COR-L47 (cell line): ENCODE results near the gene CHAF1B.
"Not testable (repeated sequence)": the region's sequence is repeated elsewhere in the genome, so short reads cannot be mapped to it uniquely, and the experiment has no call there.

Experiments used
- DNase-seq: peaks from one replicate; lab custom pipeline; 2025; lab: John Stamatoyannopoulos, UW

Gene CHAF1B

GRCh38 chr21:36388835-36389234, 3.6 kb downstream of the CHAF1B start:
- DNase-seq, result peak; percentile 87

GRCh38 chr21:36391649-36392048, 6.5 kb downstream of the CHAF1B start:
- DNase-seq, result not testable (repeated sequence)

DNA sequence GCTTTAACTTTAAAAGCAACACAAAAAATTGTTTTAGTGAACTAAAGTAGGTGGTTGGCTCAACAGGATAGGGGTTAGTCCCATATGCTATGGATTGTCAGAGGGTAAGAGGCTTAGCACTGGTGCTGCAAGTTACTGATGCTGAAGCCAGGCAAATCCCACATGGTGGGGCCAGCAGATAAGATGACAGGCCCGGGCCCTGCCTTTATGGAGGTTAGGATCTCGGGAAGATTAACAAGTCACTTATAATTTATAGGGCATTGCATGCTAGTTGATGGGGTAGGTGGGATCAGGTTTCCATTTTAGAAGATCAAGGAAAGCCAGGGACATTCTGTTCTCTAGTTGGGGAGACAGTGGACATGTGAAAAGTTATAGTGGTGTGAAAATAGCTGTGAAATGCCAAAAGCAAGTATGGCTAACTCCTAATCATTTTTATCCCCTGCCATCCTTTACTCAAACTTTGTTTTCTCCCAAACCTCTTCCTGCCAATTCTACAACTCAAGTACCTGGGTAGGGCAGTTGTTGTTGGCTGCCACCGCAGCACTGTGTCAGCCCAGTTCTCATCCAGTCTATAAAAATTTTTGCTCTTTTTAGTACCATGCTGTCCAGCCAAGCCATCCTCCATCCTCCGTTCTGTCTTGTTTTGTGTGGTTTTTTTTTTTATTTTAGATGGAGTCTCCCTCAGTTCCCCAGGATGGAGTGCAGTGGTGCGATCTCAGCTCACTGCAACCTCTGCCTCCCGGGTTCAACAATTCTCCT, 10.3 kb downstream of the CHAF1B start:
- DNase-seq, result no peak

- no peak for DNase-seq
Measured at GRCh38 chr21:36396325-36396724, 11.1 kb downstream of the CHAF1B start.

DNA sequence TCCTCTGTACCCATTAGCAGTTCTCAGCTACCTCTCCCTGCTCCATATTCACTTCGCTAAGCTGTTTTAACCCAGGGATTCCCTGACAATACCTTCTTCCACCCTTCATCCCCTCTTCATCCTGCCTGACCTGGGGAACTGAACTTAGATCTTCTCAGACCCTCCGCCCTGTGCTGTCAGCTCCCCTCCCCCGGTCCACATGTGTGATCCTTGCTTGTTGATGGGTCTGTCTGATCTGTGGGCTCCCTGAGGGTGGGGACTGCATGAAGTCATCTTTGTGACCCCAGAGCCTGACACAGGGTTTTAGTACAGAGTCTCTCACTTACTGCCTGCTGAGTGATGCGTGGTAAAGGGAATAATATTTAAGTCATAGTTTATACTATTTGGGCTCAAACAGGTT, 11.8 kb downstream of the CHAF1B start:
- DNase-seq, result no peak

DNA sequence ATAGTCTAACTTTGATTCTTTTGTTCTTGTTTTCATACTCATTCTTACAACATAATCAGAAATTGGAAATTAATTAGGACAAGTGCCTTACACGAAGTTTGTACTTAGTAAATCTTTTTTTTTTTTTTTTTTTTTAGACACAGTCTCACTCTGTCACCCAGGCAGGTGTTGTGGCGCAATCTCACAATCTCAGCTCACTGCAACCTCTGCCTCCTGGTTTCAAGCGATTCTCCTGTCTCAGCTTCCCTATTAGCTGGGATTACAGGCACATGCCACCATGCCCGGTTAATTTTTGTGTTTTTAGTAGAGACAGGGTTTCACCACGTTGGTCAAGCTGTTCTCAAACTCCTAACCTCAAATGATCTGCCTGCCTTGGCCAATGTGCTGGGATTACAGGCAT, 12.4 kb downstream of the CHAF1B start:
- DNase-seq, result no peak

DNA sequence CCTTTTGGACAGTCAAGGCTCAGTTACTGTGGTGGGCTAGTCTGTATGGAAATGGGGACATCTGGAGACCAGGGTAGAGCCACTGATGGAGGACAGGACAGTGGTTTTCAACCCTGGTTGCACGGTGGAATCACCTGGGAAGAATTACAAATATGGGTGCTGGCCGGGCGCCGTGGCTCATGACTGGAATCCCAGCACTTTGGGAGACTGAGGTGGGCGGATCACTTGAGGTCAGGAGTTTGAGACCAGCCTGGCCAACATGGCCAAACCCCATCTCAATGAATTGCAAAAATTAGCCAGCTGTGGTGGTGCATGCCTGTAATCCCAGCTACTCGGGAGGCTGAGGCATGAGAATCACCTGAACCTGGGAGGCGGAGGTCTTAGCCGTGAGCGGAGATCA, 14.5 kb downstream of the CHAF1B start:
- DNase-seq, result not testable (repeated sequence)

DNA sequence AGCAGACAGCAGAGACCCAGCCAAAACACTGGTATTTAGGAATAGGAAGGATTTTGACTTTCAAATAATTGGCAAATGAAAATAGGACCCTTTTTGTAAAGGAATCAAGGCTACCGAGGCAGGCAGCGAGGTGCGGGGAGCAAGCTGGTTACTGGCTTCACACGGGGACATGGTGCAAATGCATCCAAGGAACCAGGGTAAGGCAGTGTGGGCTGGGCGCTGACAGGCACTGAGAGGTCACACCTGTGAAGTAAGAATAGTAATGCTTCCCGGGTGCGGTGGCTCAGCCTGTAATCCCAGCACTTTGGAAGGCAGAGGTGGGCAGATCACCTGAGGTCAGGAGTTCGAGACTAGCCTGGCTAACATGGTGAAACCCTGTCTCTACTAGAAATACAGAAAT, 15.5 kb downstream of the CHAF1B start:
- DNase-seq, result no peak

DNA sequence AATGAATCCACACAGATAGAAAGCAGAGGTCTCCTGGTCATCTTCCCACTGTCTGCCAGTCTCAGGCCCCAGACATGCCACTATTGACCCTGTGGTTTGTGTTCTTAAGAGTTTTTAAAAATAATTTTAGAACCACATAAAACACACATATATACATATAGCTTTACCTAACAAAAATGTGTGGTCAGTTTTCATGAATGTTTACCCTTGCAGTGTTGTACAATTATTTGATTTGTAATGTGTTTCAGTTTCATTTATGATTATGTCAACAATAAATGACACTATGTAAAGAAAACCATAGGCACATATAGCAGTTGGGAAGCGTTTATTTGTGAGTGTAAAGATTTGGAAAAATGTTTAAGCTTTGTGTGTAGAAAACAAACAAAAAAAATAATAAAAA, 17.1 kb downstream of the CHAF1B start:
- no peak for DNase-seq

GRCh38 chr21:36403713-36404112, 18.5 kb downstream of the CHAF1B start:
- DNase-seq, result no peak

DNA sequence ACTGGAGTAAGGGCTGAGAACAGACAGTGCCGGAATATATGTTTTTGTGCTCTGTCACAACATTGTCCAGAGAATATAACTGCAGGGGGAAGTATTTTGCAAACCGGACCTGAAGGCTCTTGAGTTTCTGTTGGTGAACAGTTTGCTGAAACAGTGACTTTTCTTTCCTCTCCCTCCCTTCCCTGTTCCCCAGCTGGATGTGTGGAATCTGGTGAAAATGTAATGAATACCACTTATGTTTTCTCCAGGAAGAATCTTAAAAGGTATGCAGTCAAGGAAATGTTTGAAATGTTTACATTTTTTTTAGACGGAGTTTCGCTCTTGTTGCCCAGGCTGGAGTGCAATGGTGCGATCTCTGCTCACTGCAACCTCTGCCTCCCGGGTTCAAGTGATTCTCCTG, 23.4 kb downstream of the CHAF1B start:
- no peak for DNase-seq

- no peak for DNase-seq
Measured at GRCh38 chr21:36411301-36411700, 26.1 kb downstream of the CHAF1B start.

GRCh38 chr21:36412916-36413315, 27.7 kb downstream of the CHAF1B start:
- DNase-seq, result no peak

- DNase-seq, result peak; percentile 93
Measured at GRCh38 chr21:36415375-36415774, 30.2 kb downstream of the CHAF1B start.

- no peak for DNase-seq
Measured at GRCh38 chr21:36419241-36419640, 34.0 kb downstream of the CHAF1B start.

DNA sequence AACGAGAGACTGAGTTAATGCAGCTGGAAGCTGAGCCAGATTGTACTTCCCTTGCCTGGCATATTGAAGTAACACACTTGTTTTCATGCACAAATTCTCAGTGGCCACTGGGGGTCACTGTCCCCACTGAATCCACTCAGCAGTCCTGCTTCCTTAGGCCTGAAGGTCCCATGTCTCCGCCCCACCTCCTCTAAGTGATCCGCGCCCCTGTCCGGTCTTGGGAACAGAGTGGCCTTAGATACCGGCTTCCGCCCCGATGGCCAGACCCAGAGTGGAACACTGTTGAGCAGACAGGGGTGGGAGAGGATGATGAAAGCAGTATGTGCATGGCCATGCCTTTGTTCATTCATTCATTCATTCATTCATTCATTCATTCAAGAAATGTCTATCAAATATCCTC, 34.8 kb downstream of the CHAF1B start:
- peak; percentile 74 for DNase-seq

GRCh38 chr21:36420571-36421339, 35.6 kb downstream of the CHAF1B start:
- DNase-seq, result no peak

DNA sequence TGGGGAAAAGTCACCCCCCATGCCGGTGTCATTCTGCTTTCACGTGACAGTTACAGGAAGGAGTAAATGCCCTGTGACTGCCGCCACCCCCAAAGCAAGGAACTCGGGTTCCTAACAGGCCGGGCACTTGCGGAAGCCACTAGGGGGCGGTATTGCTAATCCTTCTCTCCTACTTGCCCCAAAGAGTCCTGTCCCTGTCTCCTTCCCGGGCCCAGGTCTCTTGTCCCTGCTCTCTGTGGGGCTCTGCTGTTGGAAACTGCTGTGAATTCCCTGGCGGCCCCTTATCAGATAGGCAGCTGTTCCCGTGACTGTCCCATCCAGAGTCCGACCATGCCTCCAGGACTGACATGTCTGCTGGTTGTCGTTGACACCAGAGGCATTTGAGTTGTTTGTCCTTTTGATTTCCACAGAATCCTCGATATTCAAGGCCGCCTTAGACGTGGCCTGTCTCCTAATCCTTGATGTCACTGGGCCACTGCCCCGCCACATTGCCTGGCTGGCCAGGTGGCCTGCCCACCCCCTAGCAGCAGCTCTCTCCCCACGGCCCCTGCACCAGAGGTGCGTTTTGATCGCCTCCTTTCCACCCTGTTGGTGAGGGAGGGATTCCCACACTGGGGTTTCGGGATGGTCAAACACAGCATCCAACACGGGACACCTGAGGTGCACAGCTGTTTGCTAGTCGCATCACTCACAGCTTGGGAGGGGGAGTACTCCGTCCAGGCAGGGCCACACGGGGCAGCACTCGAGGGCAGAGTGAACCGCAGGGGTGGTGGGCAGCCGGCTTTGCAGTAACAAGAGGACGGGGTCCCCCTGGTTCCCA, 37.3 kb downstream of the CHAF1B start:
- DNase-seq, result peak; percentile 14

GRCh38 chr21:36423771-36424433, 38.7 kb downstream of the CHAF1B start:
- DNase-seq, result no peak

- no peak for DNase-seq
Measured at GRCh38 chr21:36424592-36424991, 39.4 kb downstream of the CHAF1B start.

DNA sequence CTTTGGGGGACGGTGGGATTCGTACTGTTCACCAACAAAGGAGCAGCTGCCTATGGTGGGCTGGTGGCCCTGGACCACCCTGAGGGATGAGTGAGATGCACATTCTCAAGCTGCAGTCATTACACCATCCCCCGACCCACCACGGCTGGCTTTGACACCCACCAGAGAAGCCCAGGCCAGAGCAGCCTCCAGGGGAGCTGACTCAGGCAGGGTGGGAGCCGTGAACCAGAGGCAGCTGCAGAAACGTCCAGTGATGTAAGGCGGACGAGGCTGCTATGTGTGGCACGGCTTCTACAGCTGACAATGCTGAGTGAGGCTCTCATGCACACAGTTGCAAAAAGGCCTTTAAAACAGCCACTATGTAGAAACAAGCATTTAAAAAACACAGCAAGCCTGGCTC, 40.1 kb downstream of the CHAF1B start:
- DNase-seq, result no peak

DNA sequence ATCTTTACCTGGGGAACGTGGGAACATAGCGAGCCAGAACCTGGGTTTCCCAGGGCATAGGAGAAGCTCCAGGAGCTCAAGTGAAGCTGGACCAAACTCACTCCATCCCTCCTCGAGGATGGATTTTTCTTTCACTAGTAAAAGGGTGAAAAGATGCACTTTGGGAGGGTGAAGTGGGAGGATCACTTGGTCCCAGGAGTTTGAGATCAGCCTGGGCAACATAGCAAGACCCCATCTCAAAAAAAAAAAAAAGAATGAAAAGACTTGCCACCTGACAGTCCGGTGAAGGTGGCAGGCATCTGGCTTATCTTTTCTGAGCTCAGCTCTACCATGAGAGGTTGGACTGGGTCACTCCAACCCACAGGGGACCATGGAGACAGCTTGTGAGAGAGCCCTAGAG, 42.3 kb downstream of the CHAF1B start:
- no peak for DNase-seq
